BE2C (cell line): ENCODE measurements around the gene BLACAT1.

Experiments
- DNase-seq: peaks from one replicate; pipeline ENCODE4 v3.0.0-alpha.2; 2020
- H3K27me3 ChIP-seq: fragments of 250-450 bp; sonication (Bioruptor Pico); 2 replicates; pipeline ENCODE4 v1.5.1; 2020; ENCODE audit warnings: mild to moderate bottlenecking
- H3K36me3 ChIP-seq: fragments of 250-450 bp; sonication (Bioruptor Pico); 2 replicates; pipeline ENCODE4 v1.5.1; 2020; ENCODE audit warnings: mild to moderate bottlenecking
- H3K4me1 ChIP-seq: fragments of 250-450 bp; sonication (Bioruptor Pico); 2 replicates; pipeline ENCODE4 v1.5.1; 2020
- H3K4me3 ChIP-seq: 2 replicates; pipeline ENCODE4 v1.5.1; 2011; ENCODE audit warnings: low read depth, low read length
- H3K9me3 ChIP-seq: fragments of 250-450 bp; sonication (Bioruptor Pico); 2 replicates; pipeline ENCODE4 v1.5.1; 2020
- CTCF ChIP-seq: IDR thresholded peaks from 2 replicates; pipeline ENCODE4 v1.5.1; 2012; ENCODE audit warnings: mild to moderate bottlenecking, low read depth, low read length

Gene BLACAT1

GRCh38 chr1:205421798-205422197, 34.0 kb downstream of the BLACAT1 start, which contains the start of gene LEMD1:
Gene LEMD1, minus strand, starts transcription at chr1:205422056. Its CDS starts 1,520 bp downstream, at chr1:205420536.
- no peak for DNase-seq
- no peaks in the 10 kb centered on the region; the same call in 1 of the 2 replicates for H3K4me1 ChIP-seq
- no peak for TF ChIP-seq CTCF
- H3K27me3 ChIP-seq = no peaks in the 10 kb centered on the region; the same call in 1 of the 2 replicates
- H3K9me3 ChIP-seq = no peaks in the 10 kb centered on the region
- no peaks in the 10 kb centered on the region for H3K36me3 ChIP-seq
- no peak within 1 kb of the TSS for H3K4me3 ChIP-seq

- Histone ChIP-seq H3K36me3 (no peaks in the 10 kb centered on the region), H3K4me3 (no peak overlapping the region), H3K9me3 (no peaks in the 10 kb centered on the region), H3K27me3 (no peaks in the 10 kb centered on the region; the same call in 1 of the 2 replicates), H3K4me1 (no peaks in the 10 kb centered on the region; the same call in 1 of the 2 replicates)
- DNase-seq = no peak
- no peak for TF ChIP-seq CTCF
These were observed 34.9 kb downstream of the BLACAT1 start for GRCh38 chr1:205420938-205421337.

GRCh38 chr1:205417870-205418635, 37.8 kb downstream of the BLACAT1 start:
- no peak overlapping the region for H3K4me3 ChIP-seq
- H3K36me3 ChIP-seq = no peaks in the 10 kb centered on the region
- TF ChIP-seq CTCF = no peak
- H3K27me3 ChIP-seq = no peaks in the 10 kb centered on the region; the same call in 1 of the 2 replicates
- peak; percentile 27 for DNase-seq
- no peaks in the 10 kb centered on the region for H3K9me3 ChIP-seq
- no peaks in the 10 kb centered on the region; the same call in 1 of the 2 replicates for H3K4me1 ChIP-seq

- H3K27me3 ChIP-seq = no peaks in the 10 kb centered on the region
- no peak for TF ChIP-seq CTCF
- H3K4me3 ChIP-seq = no peak overlapping the region
- H3K36me3 ChIP-seq = no peaks in the 10 kb centered on the region
- no peaks in the 10 kb centered on the region for H3K4me1 ChIP-seq
- no peaks in the 10 kb centered on the region for H3K9me3 ChIP-seq
- DNase-seq = no peak
These were observed 39.5 kb downstream of the BLACAT1 start for GRCh38 chr1:205416322-205416721.

- TF ChIP-seq CTCF = no peak
- Histone ChIP-seq H3K4me1 (no peaks in the 10 kb centered on the region), H3K9me3 (no peaks in the 10 kb centered on the region; the same call in 1 of the 2 replicates), H3K27me3 (0 out of 2 replicates have a peak, but pooled peaks cover 5% of the 10 kb centered on the region), H3K4me3 (no peak overlapping the region), H3K36me3 (no peaks in the 10 kb centered on the region)
- DNase-seq = no peak
These were observed 45.1 kb downstream of the BLACAT1 start for GRCh38 chr1:205410581-205411298.
